DMS153 treated with DMSO at 0.1 percent for 48 hours (cell line): Measurements from ENCODE around the gene RTN4R.
"Not testable (repeated sequence)": the region's sequence is repeated elsewhere in the genome, so short reads cannot be mapped to it uniquely, and the experiment has no call there.

Experiments used
- DNase-seq: peaks from one replicate; lab custom pipeline; 2025; ENCODE audit not compliant: unreplicated experiment; lab: John Stamatoyannopoulos, UW

RTN4R gene

GRCh38 chr22:20289182-20290044 lies 21.3 kb upstream of the RTN4R start:
- DNase-seq = not testable (repeated sequence)

- not testable (repeated sequence) for DNase-seq
Measured at GRCh38 chr22:20286784-20287423, 18.8 kb upstream of the RTN4R start.

DNA sequence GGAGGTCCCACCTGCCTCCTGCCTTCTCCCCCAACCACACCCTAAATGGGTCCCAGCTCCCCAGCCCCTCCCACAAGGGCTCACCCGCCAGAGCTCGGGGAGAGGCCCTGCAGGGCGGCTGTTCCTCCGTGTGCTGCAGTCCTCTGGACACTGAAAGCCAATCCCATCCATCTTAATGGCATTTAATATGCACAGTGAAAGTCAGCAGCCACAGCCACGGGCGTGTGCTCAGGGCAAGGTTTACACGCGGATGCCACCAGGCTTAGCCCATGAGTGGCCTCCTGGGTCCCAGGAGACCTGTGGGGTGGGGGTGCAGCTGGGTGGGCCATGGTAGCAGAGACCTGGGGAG lies 18.2 kb upstream of the RTN4R start:
- DNase-seq = not testable (repeated sequence)

GRCh38 chr22:20285473-20286311 lies 17.6 kb upstream of the RTN4R start:
- peak; percentile 4 for DNase-seq

DNA sequence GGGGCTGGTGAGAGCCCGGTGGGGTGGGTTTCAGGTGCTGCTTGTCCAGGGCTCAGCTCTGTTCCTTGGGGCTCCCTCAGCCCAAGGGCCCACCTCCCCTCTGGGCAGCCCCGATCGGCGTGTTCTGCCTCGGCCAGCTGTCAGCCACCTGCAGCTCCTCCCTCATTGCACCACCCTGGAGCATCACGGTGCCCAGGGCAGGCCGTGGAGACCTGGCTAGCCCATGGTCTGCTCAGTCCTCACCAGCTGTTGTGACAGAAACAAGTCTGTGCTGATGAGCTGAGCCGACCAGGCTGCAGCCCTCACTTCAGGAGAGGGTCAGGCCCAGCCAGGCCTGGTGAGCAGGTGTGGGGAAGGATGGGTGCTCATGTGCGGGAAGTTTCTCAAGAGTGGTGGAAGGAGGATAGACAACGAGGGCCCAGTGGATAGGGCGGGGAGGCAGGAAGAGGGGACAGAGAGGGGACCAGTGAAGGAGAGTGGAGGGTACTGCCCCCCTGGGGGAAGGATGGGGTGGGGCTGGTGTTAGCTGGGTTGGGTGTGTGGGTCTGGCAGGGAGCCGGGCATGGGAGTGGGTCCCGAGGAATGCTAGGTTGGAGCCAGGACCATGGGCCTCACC lies 16.5 kb upstream of the RTN4R start:
- DNase-seq = no peak

DNA sequence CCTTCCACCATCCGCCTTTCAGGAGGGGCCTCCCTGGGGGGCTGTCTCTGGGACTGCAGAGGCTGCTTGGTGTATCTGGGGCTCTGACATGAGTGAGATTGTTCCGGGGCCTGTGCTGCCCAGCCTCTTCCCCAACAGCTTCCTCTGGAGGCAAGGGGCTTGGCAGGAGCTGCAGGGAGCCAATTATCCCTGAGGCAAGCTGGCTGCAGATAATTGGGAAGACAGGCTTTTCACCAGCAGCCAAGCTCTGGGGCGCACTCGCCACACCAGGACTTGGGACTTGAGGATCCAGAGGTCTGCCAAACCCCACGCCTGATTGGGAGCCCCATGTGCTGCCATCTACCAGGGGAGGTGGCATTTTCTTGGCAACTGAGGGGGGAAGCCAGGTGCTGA lies 15.6 kb upstream of the RTN4R start:
- DNase-seq = no peak

- no peak for DNase-seq
Measured at GRCh38 chr22:20282901-20283673, 15.0 kb upstream of the RTN4R start.

- DNase-seq = no peak
Measured at GRCh38 chr22:20281891-20282290, 13.8 kb upstream of the RTN4R start.

- not testable (repeated sequence) for DNase-seq
Measured at GRCh38 chr22:20281473-20281872, 13.4 kb upstream of the RTN4R start.

GRCh38 chr22:20280866-20281265 lies 12.7 kb upstream of the RTN4R start:
- DNase-seq = no peak

DNA sequence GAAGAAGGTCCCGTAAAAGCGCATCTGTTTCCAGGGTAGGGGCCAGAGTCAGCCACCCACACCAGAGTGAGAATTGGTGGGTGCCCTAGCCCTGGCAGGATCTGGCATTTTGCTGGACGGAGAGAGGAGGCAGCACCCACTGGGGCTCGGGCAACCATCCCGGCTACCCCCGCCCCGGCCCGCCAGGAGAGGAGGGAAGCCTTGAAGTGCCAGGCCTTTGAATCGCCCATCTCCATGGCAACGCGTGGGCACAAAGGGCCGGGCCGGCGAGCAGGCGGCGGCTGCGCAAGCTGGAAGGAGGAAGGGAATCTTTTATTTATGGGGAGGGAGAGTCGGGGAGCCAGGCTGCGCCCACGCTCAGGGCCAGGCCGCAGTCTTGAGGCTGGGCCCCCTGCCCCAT lies 12.0 kb upstream of the RTN4R start:
- DNase-seq = not testable (repeated sequence)

GRCh38 chr22:20279662-20280134 lies 11.6 kb upstream of the RTN4R start:
- DNase-seq = no peak

GRCh38 chr22:20278726-20279490 lies 10.8 kb upstream of the RTN4R start:
- not testable (repeated sequence) for DNase-seq

GRCh38 chr22:20277936-20278635 lies 10.0 kb upstream of the RTN4R start:
- DNase-seq = not testable (repeated sequence)

- DNase-seq = no peak
Measured at GRCh38 chr22:20276468-20276867, 8.3 kb upstream of the RTN4R start.

DNA sequence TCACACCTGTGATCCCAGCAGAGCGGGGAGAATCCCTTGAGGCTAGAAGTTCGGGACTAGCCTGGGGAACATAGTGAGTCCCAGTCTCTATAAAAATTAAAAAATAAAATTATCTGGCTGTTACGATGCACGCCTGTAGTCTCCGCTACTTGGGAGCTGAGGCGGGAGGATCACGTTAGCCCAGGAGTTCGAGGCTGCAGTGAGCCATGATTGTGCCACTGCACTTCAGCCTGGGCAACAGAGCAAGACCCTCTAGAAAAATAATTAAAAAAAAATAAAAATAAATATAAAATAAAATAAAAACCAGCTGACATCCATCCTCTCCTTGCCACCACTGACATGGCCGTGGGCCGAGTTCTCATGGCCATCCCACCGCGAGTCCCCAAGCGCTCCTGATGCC lies 7.7 kb upstream of the RTN4R start:
- no peak for DNase-seq

DNA sequence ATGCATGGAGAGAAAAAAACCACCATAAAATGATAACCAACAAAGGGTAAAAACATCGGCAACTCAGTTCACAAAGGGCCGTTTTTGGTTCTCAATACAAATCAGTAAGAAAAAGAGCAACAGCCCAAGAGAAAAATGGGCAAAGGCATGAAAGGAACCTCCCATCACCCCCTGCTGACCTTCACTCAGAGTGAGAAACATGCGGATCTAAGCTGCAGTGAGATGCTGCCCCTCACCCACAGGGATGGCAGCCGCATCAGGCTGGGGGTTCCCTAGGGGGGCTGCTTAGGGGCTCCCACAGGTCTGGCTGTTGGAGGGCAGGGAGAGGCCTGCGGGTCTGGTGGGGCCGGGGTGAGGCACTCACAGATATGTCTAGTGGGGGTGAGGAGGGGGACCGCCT lies 7.2 kb upstream of the RTN4R start:
- not testable (repeated sequence) for DNase-seq

GRCh38 chr22:20274374-20274773 lies 6.3 kb upstream of the RTN4R start:
- DNase-seq = not testable (repeated sequence)

GRCh38 chr22:20273758-20274181 lies 5.7 kb upstream of the RTN4R start:
- DNase-seq = no peak
